ENCODE data around the gene SIDT2. TPM values are rescaled to one million over a fixed set of nuclear protein-coding genes. Genes with fewer than 3 reads are reported as not detected.
"Not testable (repeated sequence)": the region's sequence is repeated elsewhere in the genome, so short reads cannot be mapped to it uniquely, and the experiment has no call there.

The SIDT2 gene
- 10 to 100 TPM; 39.3 to 43.0 TPM for total RNA-seq
- polyA plus RNA-seq (2013, experiment 1 of 2): 23.7 TPM
- 21.9 TPM for polyA plus RNA-seq (2013, experiment 2 of 2)
- long read RNA-seq, experiment 1, full-length matches to known transcripts: 3 of 15 reads
- long read RNA-seq, experiment 1, partial matches to known transcripts: 4 of 15 reads
- long read RNA-seq, experiment 1, other reads (novel, unspliced or antisense): 8 of 15 reads
- long read RNA-seq, experiment 2, full-length matches to known transcripts: 4 of 24 reads
- long read RNA-seq, experiment 2, partial matches to known transcripts: 12 of 24 reads
- long read RNA-seq, experiment 2, other reads (novel, unspliced or antisense): 8 of 24 reads
- long read RNA-seq, experiment 3, full-length matches to known transcripts: 3 of 34 reads
- long read RNA-seq, experiment 3, partial matches to known transcripts: 19 of 34 reads
- long read RNA-seq, experiment 3, other reads (novel, unspliced or antisense): 12 of 34 reads
- long read RNA-seq, experiment 4, partial matches to known transcripts: 0 of 2 reads
- long read RNA-seq, experiment 4, other reads (novel, unspliced or antisense): 2 of 2 reads

- 7 to 21% methylated on average over 9 to 46 of the region's 51 CpGs for WGBS, 2 experiments (ENCODE audit: insufficient coverage in 1 of 2, insufficient read length in 1 of 2)
- peak within 1 kb of the TSS; percentile 87 for H3K4me3 Mint-ChIP-seq
- no peaks in the 10 kb centered on the region for H3K27me3 ChIP-seq (ENCODE audit: control insufficient read depth, insufficient read depth, low read length, poor library complexity, severe bottlenecking)
- H3K9ac ChIP-seq (ENCODE audit: extremely low read depth, low read length, poor library complexity, severe bottlenecking): peak within 1 kb of the TSS; percentile 67
- peaks cover 24% of the 10 kb centered on the region for H3K4me1 Mint-ChIP-seq
- H3K4me1 ChIP-seq (ENCODE audit: control insufficient read depth, insufficient read depth, low read length): no peaks in the 10 kb centered on the region
- DNase-seq: peak; percentile 98
- H3K4me3 ChIP-seq (ENCODE audit: low read length): peak within 1 kb of the TSS; percentile 86
- H3K36me3 Mint-ChIP-seq (ENCODE audit: low read depth): peaks cover 20% of the 10 kb centered on the region
- peak within 1 kb of the TSS; percentile 67 for H3K27ac ChIP-seq (ENCODE audit: low read depth, low read length)
- no peaks in the 10 kb centered on the region for H3K9me3 Mint-ChIP-seq
- TF ChIP-seq CTCF (conservative IDR thresholded peaks at IDR 0.05): no peak
- peaks cover 2% of the 10 kb centered on the region for H3K27me3 Mint-ChIP-seq (ENCODE audit: insufficient read depth)
- no peaks in the 10 kb centered on the region for H3K9me3 ChIP-seq (ENCODE audit: control insufficient read depth, low read length)
- H3K36me3 ChIP-seq (ENCODE audit: control insufficient read depth, insufficient read depth, low read length): peaks cover 33% of the 10 kb centered on the region
- peak within 1 kb of the TSS; percentile 97 for H3K27ac Mint-ChIP-seq
Measured at GRCh38 chr11:117178210-117179034, at the start of gene SIDT2. Gene SIDT2 (plus strand): TSS chr11:117178743. CDS start chr11:117179264, 521 bp downstream.

GRCh38 chr11:117130396-117130795, 48.1 kb upstream of the SIDT2 start:
- WGBS, 2 experiments (ENCODE audit: insufficient coverage in 1 of 2, insufficient read length in 1 of 2): 93 to 96% methylated on average over 5 to 6 of the region's 7 CpGs
- H3K9me3 Mint-ChIP-seq; H3K4me1 Mint-ChIP-seq; H3K4me1 ChIP-seq (ENCODE audit: control insufficient read depth, insufficient read depth, low read length); H3K4me3 Mint-ChIP-seq; H3K9me3 ChIP-seq (ENCODE audit: control insufficient read depth, low read length); DNase-seq; H3K27me3 Mint-ChIP-seq (ENCODE audit: insufficient read depth); H3K27ac Mint-ChIP-seq; H3K9ac ChIP-seq (ENCODE audit: extremely low read depth, low read length, poor library complexity, severe bottlenecking); H3K36me3 Mint-ChIP-seq (ENCODE audit: low read depth); H3K27ac ChIP-seq (ENCODE audit: low read depth, low read length); H3K27me3 ChIP-seq (ENCODE audit: control insufficient read depth, insufficient read depth, low read length, poor library complexity, severe bottlenecking); H3K4me3 ChIP-seq (ENCODE audit: low read length); H3K36me3 ChIP-seq (ENCODE audit: control insufficient read depth, insufficient read depth, low read length): not testable (repeated sequence)

- no peak for DNase-seq
- TF ChIP-seq CTCF (conservative IDR thresholded peaks at IDR 0.05): no peak
- 94 to 95% methylated on average over 7 of the region's 7 CpGs for WGBS, 2 experiments (ENCODE audit: insufficient coverage in 1 of 2, insufficient read length in 1 of 2)
- no peaks in the 10 kb centered on the region for H3K36me3 ChIP-seq (ENCODE audit: control insufficient read depth, insufficient read depth, low read length)
- H3K4me3 Mint-ChIP-seq: no peak overlapping the region
- H3K36me3 Mint-ChIP-seq (ENCODE audit: low read depth): no peaks in the 10 kb centered on the region
- no peaks in the 10 kb centered on the region for H3K9me3 Mint-ChIP-seq
- no peak overlapping the region for H3K27ac ChIP-seq (ENCODE audit: low read depth, low read length)
- no peak overlapping the region for H3K9ac ChIP-seq (ENCODE audit: extremely low read depth, low read length, poor library complexity, severe bottlenecking)
- no peaks in the 10 kb centered on the region for H3K4me1 ChIP-seq (ENCODE audit: control insufficient read depth, insufficient read depth, low read length)
- H3K27ac Mint-ChIP-seq: no peak overlapping the region
- no peaks in the 10 kb centered on the region for H3K4me1 Mint-ChIP-seq
- H3K9me3 ChIP-seq (ENCODE audit: control insufficient read depth, low read length): no peaks in the 10 kb centered on the region
- peaks cover 4% of the 10 kb centered on the region for H3K27me3 ChIP-seq (ENCODE audit: control insufficient read depth, insufficient read depth, low read length, poor library complexity, severe bottlenecking)
- no peak overlapping the region for H3K4me3 ChIP-seq (ENCODE audit: low read length)
- H3K27me3 Mint-ChIP-seq (ENCODE audit: insufficient read depth): peaks cover 9% of the 10 kb centered on the region
Measured at GRCh38 chr11:117130879-117131278, 47.7 kb upstream of the SIDT2 start.
